Renal pelvis (tissue), 4 donors: ENCODE data around the gene CYP39A1. TPM values are rescaled to one million over a fixed set of nuclear protein-coding genes. Genes with fewer than 3 reads are reported as not detected.

ENCODE experiments used
- DNase-seq: peaks from one replicate; pipeline ENCODE4 v3.0.0-alpha.2; 2013
- polyA plus RNA-seq, 3 donors: library from polyadenylated mRNA; unstranded; fragments of 120-200 nt; gene quantifications; one replicate each; pipeline ENCODE4 v1.2.1, GENCODE V29; 2013; ENCODE audit not compliant: insufficient read length in 3 of 3

CYP39A1 gene
- polyA plus RNA-seq, 3 donors, result 6.3 to 8.1 (median 7.5) TPM

- DNase-seq, result no peak
Observed at GRCh38 chr6:46521464-46521971, 131.1 kb downstream of the CYP39A1 start.

GRCh38 chr6:46517202-46517601, 135.4 kb downstream of the CYP39A1 start:
- DNase-seq, result no peak

GRCh38 chr6:46513533-46513932, 139.1 kb downstream of the CYP39A1 start:
- DNase-seq, result no peak

- DNase-seq, result no peak
Observed at GRCh38 chr6:46511320-46511719, 141.3 kb downstream of the CYP39A1 start.

GRCh38 chr6:46510651-46511050, 142.0 kb downstream of the CYP39A1 start:
- DNase-seq, result peak; percentile 30

GRCh38 chr6:46509981-46510510, 142.6 kb downstream of the CYP39A1 start:
- no peak for DNase-seq

- DNase-seq, result no peak
Observed at GRCh38 chr6:46509063-46509462, 143.6 kb downstream of the CYP39A1 start.

GRCh38 chr6:46507426-46507825, 145.2 kb downstream of the CYP39A1 start:
- DNase-seq, result no peak

GRCh38 chr6:46505693-46506512, 146.7 kb downstream of the CYP39A1 start:
- no peak for DNase-seq

- no peak for DNase-seq
Observed at GRCh38 chr6:46504242-46504641, 148.4 kb downstream of the CYP39A1 start.

GRCh38 chr6:46502486-46503119, 150.0 kb downstream of the CYP39A1 start:
- DNase-seq, result no peak

- no peak for DNase-seq
Observed at GRCh38 chr6:46501136-46502089, 151.2 kb downstream of the CYP39A1 start.

- DNase-seq, result no peak
Observed at GRCh38 chr6:46500382-46500781, 152.2 kb downstream of the CYP39A1 start.

Other genes starting within 250 kb of the CYP39A1 start
- gene RCAN2, start 161.4 kb downstream of the CYP39A1 start, polyA plus RNA-seq, result 10 to 100 TPM; 14.8 to 22.4 (median 22.4) TPM
- gene SLC25A27, start 157 bp upstream of the CYP39A1 start, polyA plus RNA-seq, result 10 to 100 TPM; 29.1 to 75.2 (median 59.1) TPM
- 1 to 10 TPM; 1.6 to 3.8 (median 2.0) TPM for gene TDRD6, start 35.1 kb upstream of the CYP39A1 start, polyA plus RNA-seq
- gene PLA2G7, start 82.6 kb upstream of the CYP39A1 start, polyA plus RNA-seq, result 1 to 10 TPM; 2.4 to 3.2 (median 2.7) TPM
- gene ANKRD66, start 94.1 kb upstream of the CYP39A1 start, polyA plus RNA-seq, result not detected
- not detected for gene MEP1A, start 140.6 kb upstream of the CYP39A1 start, polyA plus RNA-seq